Esophagus muscularis mucosa (tissue), 4 donors: Measurements from ENCODE around the gene KCNQ4.

Source experiments
- EP300 ChIP-seq: sonication (generic); formaldehyde crosslinking; IDR thresholded peaks from one replicate; pipeline ENCODE4 v1.6.1; 2017; ENCODE audit warnings: antibody characterized with exemption
- POLR2A ChIP-seq: fragments of 450-650 bp; IDR thresholded peaks from one replicate; pipeline ENCODE4 v1.6.1; 2017; ENCODE audit warnings: antibody characterized with exemption, moderate library complexity, mild to moderate bottlenecking, low read depth
- TF ChIP-seq, protein P1 (sequence below), 3 experiments: fragments of 200-600 bp in 2 of 3; fragments of 450-650 bp in 1 of 3; sonication (generic) in 2 of 3; IDR thresholded peaks; one replicate each; pipeline ENCODE4 v1.5.1; 2017 to 2019; ENCODE audit warnings: antibody characterized with exemption in 3 of 3, mild to moderate bottlenecking in 2 of 3, moderate library complexity in 1 of 3

GRCh38 chr1:40795811-40796586, 12.4 kb downstream of the KCNQ4 start:
- TF ChIP-seq, protein P1, sequence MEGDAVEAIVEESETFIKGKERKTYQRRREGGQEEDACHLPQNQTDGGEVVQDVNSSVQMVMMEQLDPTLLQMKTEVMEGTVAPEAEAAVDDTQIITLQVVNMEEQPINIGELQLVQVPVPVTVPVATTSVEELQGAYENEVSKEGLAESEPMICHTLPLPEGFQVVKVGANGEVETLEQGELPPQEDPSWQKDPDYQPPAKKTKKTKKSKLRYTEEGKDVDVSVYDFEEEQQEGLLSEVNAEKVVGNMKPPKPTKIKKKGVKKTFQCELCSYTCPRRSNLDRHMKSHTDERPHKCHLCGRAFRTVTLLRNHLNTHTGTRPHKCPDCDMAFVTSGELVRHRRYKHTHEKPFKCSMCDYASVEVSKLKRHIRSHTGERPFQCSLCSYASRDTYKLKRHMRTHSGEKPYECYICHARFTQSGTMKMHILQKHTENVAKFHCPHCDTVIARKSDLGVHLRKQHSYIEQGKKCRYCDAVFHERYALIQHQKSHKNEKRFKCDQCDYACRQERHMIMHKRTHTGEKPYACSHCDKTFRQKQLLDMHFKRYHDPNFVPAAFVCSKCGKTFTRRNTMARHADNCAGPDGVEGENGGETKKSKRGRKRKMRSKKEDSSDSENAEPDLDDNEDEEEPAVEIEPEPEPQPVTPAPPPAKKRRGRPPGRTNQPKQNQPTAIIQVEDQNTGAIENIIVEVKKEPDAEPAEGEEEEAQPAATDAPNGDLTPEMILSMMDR (IDR thresholded peaks at IDR 0.05): no peak
- no peak for TF ChIP-seq POLR2A
- TF ChIP-seq EP300: no peak
